GM10248 (cell line): ENCODE data around the gene DYNLRB2.

ENCODE experiments used
- CTCF ChIA-PET: fragments of 300-600 bp; sonication (Branson Sonifier 250); formaldehyde crosslinking; extraction: SDS; loops from one replicate; lab custom pipeline; 2021; ENCODE audit warnings: antibody characterized with exemption; lab: Yijun Ruan, JAX
- POLR2A ChIA-PET: fragments of 350-650 bp; sonication (Branson Sonifier 250); formaldehyde crosslinking; extraction: SDS; loops from one replicate; lab custom pipeline; 2020; ENCODE audit warnings: antibody characterized with exemption; lab: Yijun Ruan, JAX
- DNase-seq: peaks from one replicate; pipeline ENCODE4 v3.0.0; 2012; ENCODE audit errors: extremely low spot score
- TF ChIP-seq, protein P1 (sequence below): IDR thresholded peaks from 2 replicates; pipeline ENCODE4 v1.5.1; 2012; ENCODE audit warnings: mild to moderate bottlenecking, low read depth; ENCODE audit errors: extremely low read depth, missing control alignments, control extremely low read depth

The DYNLRB2 gene

DNA sequence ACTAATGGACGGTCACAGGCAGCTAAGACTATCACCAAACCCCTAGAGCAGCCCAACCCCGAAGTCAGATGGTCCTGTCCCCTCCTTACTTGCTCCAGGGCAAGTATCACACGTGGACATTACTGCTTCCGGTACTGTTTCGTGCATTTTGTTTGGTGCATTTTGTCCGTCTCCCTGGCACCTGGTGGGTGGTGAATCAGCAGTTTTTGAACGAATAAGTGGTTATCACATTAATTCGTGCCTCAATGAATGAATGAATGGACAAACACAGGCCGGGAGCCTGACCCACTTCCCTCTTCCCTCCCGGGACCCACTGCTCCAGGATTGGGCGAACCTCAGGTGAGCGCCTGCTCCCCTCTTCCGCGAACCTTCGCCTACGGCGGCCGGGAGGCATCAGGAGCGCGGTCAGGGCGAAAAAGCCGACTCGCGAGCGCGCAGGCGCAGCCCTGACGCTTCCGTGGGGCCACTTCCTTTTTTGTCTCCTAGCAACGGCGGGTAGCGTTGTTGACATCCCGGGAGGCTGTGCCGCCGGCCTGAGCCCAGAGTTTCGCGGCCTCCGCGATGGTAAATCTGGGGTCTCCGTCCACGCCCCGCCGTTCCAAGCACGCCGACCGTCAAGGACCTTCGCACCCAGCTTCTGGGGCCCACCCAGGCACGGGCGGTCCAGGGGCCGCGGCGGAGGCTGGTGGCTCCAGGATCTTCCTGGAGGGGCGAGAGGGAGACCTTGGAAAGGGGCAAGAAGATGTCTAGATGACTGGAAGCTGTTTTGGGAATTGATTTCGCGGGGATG lies at the start of gene DYNLRB2:
DYNLRB2 (plus strand) TSS at position 478 of the 790 bp plus-strand sequence; CDS start at position 562, 84 bp downstream.
- TF ChIP-seq, protein P1, sequence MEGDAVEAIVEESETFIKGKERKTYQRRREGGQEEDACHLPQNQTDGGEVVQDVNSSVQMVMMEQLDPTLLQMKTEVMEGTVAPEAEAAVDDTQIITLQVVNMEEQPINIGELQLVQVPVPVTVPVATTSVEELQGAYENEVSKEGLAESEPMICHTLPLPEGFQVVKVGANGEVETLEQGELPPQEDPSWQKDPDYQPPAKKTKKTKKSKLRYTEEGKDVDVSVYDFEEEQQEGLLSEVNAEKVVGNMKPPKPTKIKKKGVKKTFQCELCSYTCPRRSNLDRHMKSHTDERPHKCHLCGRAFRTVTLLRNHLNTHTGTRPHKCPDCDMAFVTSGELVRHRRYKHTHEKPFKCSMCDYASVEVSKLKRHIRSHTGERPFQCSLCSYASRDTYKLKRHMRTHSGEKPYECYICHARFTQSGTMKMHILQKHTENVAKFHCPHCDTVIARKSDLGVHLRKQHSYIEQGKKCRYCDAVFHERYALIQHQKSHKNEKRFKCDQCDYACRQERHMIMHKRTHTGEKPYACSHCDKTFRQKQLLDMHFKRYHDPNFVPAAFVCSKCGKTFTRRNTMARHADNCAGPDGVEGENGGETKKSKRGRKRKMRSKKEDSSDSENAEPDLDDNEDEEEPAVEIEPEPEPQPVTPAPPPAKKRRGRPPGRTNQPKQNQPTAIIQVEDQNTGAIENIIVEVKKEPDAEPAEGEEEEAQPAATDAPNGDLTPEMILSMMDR, result no peak
- peak; percentile 93 for DNase-seq
- POLR2A ChIA-PET, result no interaction called here
- CTCF ChIA-PET, result interaction anchor here (0.7 to 1.7 kb wide), 2 partner anchors 13 to 283 kb away, joined by 3 read pairs; no protein-coding TSS in a partner anchor

DNA sequence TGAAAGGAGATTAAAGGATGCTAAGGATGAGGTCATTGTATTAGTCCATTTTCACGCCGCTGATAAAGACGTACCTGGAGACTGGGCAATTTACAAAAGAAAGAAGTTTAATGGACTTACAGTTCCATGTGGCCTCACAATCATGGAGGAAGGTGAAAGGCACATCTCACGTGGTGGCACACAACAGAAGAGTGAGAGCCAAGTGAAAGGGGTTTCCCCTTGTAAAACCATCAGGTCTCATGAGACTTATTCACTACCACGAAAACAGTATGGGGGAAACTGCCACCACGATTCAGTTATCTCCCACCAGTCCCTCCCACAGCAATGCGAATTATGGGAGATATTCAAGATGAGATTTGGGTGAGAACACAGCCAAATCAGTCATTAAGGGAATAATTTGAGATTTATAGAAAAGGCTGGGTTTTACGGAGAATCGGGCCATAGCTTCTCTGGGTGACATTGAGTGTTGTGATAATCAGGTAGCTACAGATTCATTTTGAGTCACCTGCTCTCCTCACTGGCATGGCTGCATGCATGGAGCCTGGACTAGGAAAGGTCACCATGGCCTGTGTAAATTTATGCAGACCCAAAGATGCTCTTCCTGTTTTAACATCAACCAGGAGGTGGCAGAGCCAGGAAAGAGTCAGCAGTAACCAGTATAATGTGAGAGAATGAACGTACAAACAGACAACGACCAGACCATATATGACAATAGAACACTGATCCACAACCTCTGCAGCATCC lies 40.5 kb upstream of the DYNLRB2 start:
- DNase-seq, result no peak
- TF ChIP-seq, protein P1, result no peak
- ChIA-PET POLR2A (no interaction called here), CTCF (interaction anchor here (0.6 to 1.0 kb wide), 3 partner anchors 27 to 352 kb away, joined by 3 to 4 read pairs (median 3); no protein-coding TSS in a partner anchor)

DNA sequence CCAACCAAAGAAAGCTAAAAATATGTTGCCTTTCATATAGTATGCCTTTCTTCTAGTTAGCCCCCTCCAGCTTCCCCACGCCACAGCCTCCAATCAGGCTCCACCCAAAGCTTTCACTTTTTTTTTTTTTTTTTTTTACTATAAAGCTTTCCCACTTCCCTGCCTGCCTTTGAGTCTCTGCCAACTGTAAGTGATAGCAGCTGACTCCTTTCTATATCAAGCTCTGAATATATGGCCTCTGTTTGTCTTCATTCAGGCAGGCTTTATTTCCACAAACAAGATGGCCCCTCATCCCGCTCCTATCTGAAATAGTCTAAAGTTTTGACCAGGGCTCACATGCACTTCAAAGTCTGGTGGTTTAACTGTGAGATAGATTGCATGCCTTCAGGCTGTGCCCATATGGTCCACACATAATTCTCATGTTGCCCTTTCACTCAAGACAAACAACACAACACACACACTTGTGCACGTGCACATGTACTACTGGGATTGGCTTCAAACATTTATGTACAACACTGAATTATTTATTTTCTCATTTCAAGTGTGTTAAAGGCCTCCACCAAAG lies 39.8 kb upstream of the DYNLRB2 start:
- POLR2A ChIA-PET, result no interaction called here
- CTCF ChIA-PET, result interaction anchor here (0.6 to 1.0 kb wide), 3 partner anchors 26 to 351 kb away, joined by 3 to 4 read pairs (median 3); no protein-coding TSS in a partner anchor
- TF ChIP-seq, protein P1, result no peak
- no peak for DNase-seq

DNA sequence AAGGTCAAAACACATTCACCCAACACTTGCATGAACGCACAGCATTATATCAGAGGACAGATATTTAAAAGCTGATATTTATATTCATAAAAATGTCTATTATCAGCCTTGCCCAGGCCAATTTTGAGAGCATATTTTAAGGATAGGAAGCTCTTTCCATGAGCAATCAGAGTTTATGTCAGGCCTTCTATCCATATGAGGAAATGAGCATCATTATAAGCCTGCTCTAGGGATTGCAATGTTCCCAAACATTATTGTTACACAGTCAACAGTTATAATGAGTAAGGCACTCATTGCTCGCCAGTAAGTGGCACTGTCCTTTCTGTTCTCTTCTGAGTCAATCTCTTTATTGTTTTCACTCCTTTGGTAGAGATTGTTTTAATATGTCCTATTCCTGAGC lies 37.7 kb upstream of the DYNLRB2 start:
- TF ChIP-seq, protein P1, result no peak
- ChIA-PET POLR2A (no interaction called here), CTCF (interaction anchor here (0.8 to 1.7 kb wide), 3 partner anchors 10 to 25 kb away, joined by 3 to 9 read pairs (median 3); no protein-coding TSS in a partner anchor)
- DNase-seq, result no peak

DNA sequence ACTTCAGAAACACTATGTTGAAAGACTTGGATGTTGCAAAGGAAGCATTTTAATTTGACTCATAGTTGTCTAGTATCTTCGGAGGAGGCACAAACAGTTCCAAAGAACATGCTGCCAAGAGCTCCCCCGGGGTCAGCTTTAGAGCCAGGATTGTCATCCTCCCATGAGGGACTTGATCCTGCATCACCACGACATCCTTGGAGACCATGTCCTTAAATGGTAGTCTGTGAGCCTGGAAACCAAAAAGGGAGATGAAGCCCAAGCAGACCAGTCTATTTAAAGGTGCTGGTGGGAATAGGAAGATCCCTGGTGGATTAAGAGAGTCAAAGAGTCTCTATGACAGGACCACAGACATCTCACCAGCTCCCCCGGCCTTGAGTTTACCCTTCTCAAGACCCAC lies 33.3 kb upstream of the DYNLRB2 start:
- ChIA-PET CTCF (interaction anchor here (13.5 kb wide), 1 partner anchor 19 kb away, joined by 104 read pairs; no protein-coding TSS in a partner anchor), POLR2A (no interaction called here)
- TF ChIP-seq, protein P1, result no peak
- DNase-seq, result no peak

DNA sequence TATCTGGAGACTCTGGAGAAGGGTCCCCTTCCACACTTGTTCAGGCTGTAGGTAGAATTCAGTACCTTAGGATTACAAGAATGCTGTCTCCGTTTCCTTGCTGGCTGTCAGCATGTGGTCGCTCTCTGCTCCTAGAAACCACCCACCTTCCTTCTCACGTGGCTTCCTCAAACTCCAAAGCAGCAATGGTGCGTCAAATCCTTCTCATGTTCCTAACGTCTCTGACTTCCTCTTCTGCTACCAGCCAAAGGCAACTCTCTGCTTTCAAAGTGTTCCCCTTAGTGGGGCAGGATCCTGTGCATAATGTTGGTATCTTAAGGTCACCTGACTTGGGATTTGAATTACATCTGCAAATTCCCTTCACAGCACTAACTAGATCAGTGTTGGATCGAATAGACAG lies 30.9 kb upstream of the DYNLRB2 start:
- TF ChIP-seq, protein P1, result no peak
- no peak for DNase-seq
- ChIA-PET CTCF (interaction anchor here (13.5 kb wide), 1 partner anchor 17 kb away, joined by 104 read pairs; no protein-coding TSS in a partner anchor), POLR2A (no interaction called here)
